Thoracic aorta (tissue), 2 donors: ENCODE measurements around the gene CAMKK2. TPM values are rescaled to one million over a fixed set of nuclear protein-coding genes. Genes with fewer than 3 reads are reported as not detected.

Experiments used
- ATAC-seq: fragments of 150-250 bp; one replicate; pipeline ENCODE4 v1.8.0; 2017; ENCODE audit warnings: low read depth; ENCODE audit not compliant: insufficient number of reproducible peaks, low FRiP score
- DNase-seq: peaks from one replicate; pipeline ENCODE4 v3.0.0-alpha.2; 2020; ENCODE audit warnings: low spot score
- H3K27ac ChIP-seq, 2 donors: fragments of 200-600 bp; sonication (generic); 1 replicate in 1 of 2; 2 replicates in 1 of 2; pipeline ENCODE4 v1.5.1; 2016; ENCODE audit warnings: mild to moderate bottlenecking in 2 of 2, moderate library complexity in 2 of 2
- H3K27me3 ChIP-seq: fragments of 200-600 bp; sonication (generic); replicated peaks from 2 replicates; pipeline ENCODE4 v1.6.0; 2016; ENCODE audit warnings: mild to moderate bottlenecking; ENCODE audit not compliant: insufficient read depth
- H3K36me3 ChIP-seq: fragments of 200-600 bp; sonication (generic); one replicate; pipeline ENCODE4 v1.5.1; 2016
- H3K4me1 ChIP-seq, 2 donors: fragments of 200-600 bp; sonication (generic); 1 replicate in 1 of 2; 2 replicates in 1 of 2; pipeline versions ENCODE4 v1.5.1 to v1.6.0; 2016; ENCODE audit warnings: low read depth in 2 of 2, mild to moderate bottlenecking in 1 of 2; ENCODE audit not compliant: control insufficient read depth in 1 of 2
- H3K4me3 ChIP-seq: fragments of 200-600 bp; sonication (generic); 2 replicates; pipeline ENCODE4 v1.5.1; 2016; ENCODE audit warnings: mild to moderate bottlenecking
- H3K9me3 ChIP-seq: fragments of 200-600 bp; sonication (generic); 2 replicates; pipeline ENCODE4 v1.5.1; 2016
- CTCF ChIP-seq: fragments of 200-600 bp; sonication (generic); IDR thresholded peaks from one replicate; pipeline ENCODE4 v1.5.1; 2019; ENCODE audit warnings: antibody characterized with exemption
- total RNA-seq, 2 donors: library from RNA; depleted of rRNA; stranded (reverse); fragments of >200 nt; gene quantifications; one replicate each; pipeline versions ENCODE4 v1.1.0 to v1.2.3, GENCODE V29; 2016

CAMKK2 gene
- total RNA-seq, 2 donors from 2014 or later = 41.8 to 49.9 TPM

GRCh38 chr12:121245031-121245430 lies 51.5 kb downstream of the CAMKK2 start:
- H3K9me3 ChIP-seq = no peaks in the 10 kb centered on the region
- H3K27ac ChIP-seq = no peak overlapping the region
- no peak for TF ChIP-seq CTCF
- H3K36me3 ChIP-seq = peaks cover 17% of the 10 kb centered on the region
- no peak overlapping the region for H3K4me3 ChIP-seq
- ATAC-seq (no peak), DNase-seq (no peak)
- H3K27me3 ChIP-seq = no peaks in the 10 kb centered on the region
- H3K4me1 ChIP-seq = peaks cover 6 to 15% of the 10 kb centered on the region in 2 donors

GRCh38 chr12:121241156-121241970 lies 55.1 kb downstream of the CAMKK2 start:
- Histone ChIP-seq H3K4me1 (peaks cover 8 to 18% of the 10 kb centered on the region in 2 donors), H3K4me3 (peak overlapping the region; percentile 68), H3K36me3 (peaks cover 9% of the 10 kb centered on the region), H3K9me3 (no peaks in the 10 kb centered on the region), H3K27ac (peak overlapping the region; percentile 49 to 64), H3K27me3 (no peaks in the 10 kb centered on the region)
- no peak for TF ChIP-seq CTCF
- peak; percentile 15 for ATAC-seq
- no peak for DNase-seq

- H3K27ac ChIP-seq = peak overlapping the region; percentile 49 to 64
- H3K4me3 ChIP-seq = peak overlapping the region; percentile 68
- no peak for TF ChIP-seq CTCF
- no peaks in the 10 kb centered on the region for H3K9me3 ChIP-seq
- H3K4me1 ChIP-seq = peaks cover 8 to 18% of the 10 kb centered on the region in 2 donors
- H3K36me3 ChIP-seq = peaks cover 9% of the 10 kb centered on the region
- DNase-seq (peak; percentile 42), ATAC-seq (peak; percentile 56)
- no peaks in the 10 kb centered on the region for H3K27me3 ChIP-seq
These were observed 55.9 kb downstream of the CAMKK2 start for GRCh38 chr12:121240484-121241101.

- Histone ChIP-seq H3K4me3 (peak overlapping the region; percentile 68), H3K27ac (peak overlapping the region in 1 of 2 donors; percentile 64), H3K9me3 (no peaks in the 10 kb centered on the region), H3K36me3 (peaks cover 9% of the 10 kb centered on the region), H3K4me1 (peaks cover 8 to 18% of the 10 kb centered on the region in 2 donors), H3K27me3 (no peaks in the 10 kb centered on the region)
- DNase-seq (no peak), ATAC-seq (no peak)
- TF ChIP-seq CTCF = no peak
These were observed 56.5 kb downstream of the CAMKK2 start for GRCh38 chr12:121240062-121240420.

GRCh38 chr12:121239351-121240061 lies 57.0 kb downstream of the CAMKK2 start:
- ATAC-seq = no peak
- peaks cover 6% of the 10 kb centered on the region for H3K36me3 ChIP-seq

More at GRCh38 chr12:121239351-121240061, 57.0 kb downstream of the CAMKK2 start:
- Histone ChIP-seq H3K27me3 (no peaks in the 10 kb centered on the region), H3K27ac (peak overlapping the region in 1 of 2 donors; percentile 64), H3K9me3 (no peaks in the 10 kb centered on the region), H3K4me1 (peaks cover 8 to 18% of the 10 kb centered on the region in 2 donors), H3K4me3 (no peak overlapping the region)
- no peak for TF ChIP-seq CTCF
- DNase-seq = no peak
